NOMO-1 treated with dmso at 0.1 percent for 144 hours (cell line): ENCODE measurements around the gene AHDC1.

Experiments
- DNase-seq: peaks from one replicate; lab custom pipeline; 2025; ENCODE audit not compliant: unreplicated experiment; lab: John Stamatoyannopoulos, UW

Gene AHDC1

GRCh38 chr1:27585684-27586083 lies 18.3 kb downstream of the AHDC1 start:
- DNase-seq, result no peak

- no peak for DNase-seq
Observed at GRCh38 chr1:27584453-27584852, 19.5 kb downstream of the AHDC1 start.

GRCh38 chr1:27583479-27583878 lies 20.5 kb downstream of the AHDC1 start:
- no peak for DNase-seq

GRCh38 chr1:27581823-27582243 lies 22.1 kb downstream of the AHDC1 start:
- no peak for DNase-seq

- no peak for DNase-seq
Observed at GRCh38 chr1:27577504-27578188, 26.3 kb downstream of the AHDC1 start.

- DNase-seq, result no peak
Observed at GRCh38 chr1:27576806-27577227, 27.1 kb downstream of the AHDC1 start.

- no peak for DNase-seq
Observed at GRCh38 chr1:27575840-27576331, 28.1 kb downstream of the AHDC1 start.

GRCh38 chr1:27574871-27575831 lies 28.8 kb downstream of the AHDC1 start:
- DNase-seq, result no peak

- no peak for DNase-seq
Observed at GRCh38 chr1:27574001-27574781, 29.8 kb downstream of the AHDC1 start.

GRCh38 chr1:27572679-27573426 lies 31.1 kb downstream of the AHDC1 start:
- no peak for DNase-seq

- no peak for DNase-seq
Observed at GRCh38 chr1:27572019-27572678, 31.8 kb downstream of the AHDC1 start.

- no peak for DNase-seq
Observed at GRCh38 chr1:27571439-27572018, 32.4 kb downstream of the AHDC1 start.

- no peak for DNase-seq
Observed at GRCh38 chr1:27570784-27571183, 33.2 kb downstream of the AHDC1 start.

GRCh38 chr1:27570356-27570755 lies 33.6 kb downstream of the AHDC1 start:
- DNase-seq, result no peak

GRCh38 chr1:27569506-27570291 lies 34.2 kb downstream of the AHDC1 start:
- DNase-seq, result no peak

GRCh38 chr1:27569088-27569460 lies 34.9 kb downstream of the AHDC1 start:
- DNase-seq, result no peak

GRCh38 chr1:27568300-27569087 lies 35.5 kb downstream of the AHDC1 start:
- DNase-seq, result peak; percentile 97

- DNase-seq, result no peak
Observed at GRCh38 chr1:27567971-27568299, 36.0 kb downstream of the AHDC1 start.
